Uterus (tissue), 2 donors: ENCODE results near the gene RIMS4.

Experiments
- CTCF ChIP-seq, 4 experiments: fragments of 200-600 bp in 2 of 4; fragments of 450-650 bp in 2 of 4; sonication (generic) in 2 of 4; IDR thresholded peaks; one replicate each; pipeline ENCODE4 v1.5.1; 2016 to 2019; ENCODE audit warnings: antibody characterized with exemption in 4 of 4, mild to moderate bottlenecking in 2 of 4, moderate library complexity in 1 of 4
- POLR2A ChIP-seq, 2 donors: fragments of 450-650 bp; IDR thresholded peaks; one replicate each; pipeline ENCODE4 v1.6.1; 2016; ENCODE audit warnings: antibody characterized with exemption in 2 of 2, mild to moderate bottlenecking in 1 of 2, moderate library complexity in 1 of 2

- no peak for TF ChIP-seq CTCF (IDR thresholded peaks at IDR 0.05)
- TF ChIP-seq POLR2A (IDR thresholded peaks at IDR 0.05), result no peak
These were observed 41.2 kb upstream of the RIMS4 start for GRCh38 chr20:44851545-44851944.
